Measurements from ENCODE around the gene STAB1. TPM values are rescaled to one million over a fixed set of nuclear protein-coding genes. Genes with fewer than 3 reads are reported as not detected.

Gene STAB1
- total RNA-seq, 6 donors from 2014 or later = 42.9 to 259 (median 125) TPM

- DNase-seq = peak in 1 of 2 donors; percentile 21
- Histone ChIP-seq H3K27me3 (no peaks in the 10 kb centered on the region), H3K4me3 (no peak overlapping the region), H3K4me1 (peaks cover 51 to 84% (median 68%) of the 10 kb centered on the region in 4 donors), H3K9me3 (no peaks in the 10 kb centered on the region), H3K27ac (peak overlapping the region; percentile 21 to 75 (median 64)), H3K36me3 (peaks cover 0 to 20% (median 0%) of the 10 kb centered on the region in 4 donors)
- ATAC-seq (ENCODE audit: low FRiP score in 2 of 2) = no peak
- 77 to 80% methylated on average over 5 to 9 of the region's 10 CpGs for WGBS, 2 donors
- TF ChIP-seq EP300 (IDR thresholded peaks at IDR 0.05) (peak in 1 of 4 donors; percentile 21), CTCF (IDR thresholded peaks at IDR 0.05) (no peak), POLR2AphosphoS5 (IDR thresholded peaks at IDR 0.05) (no peak), POLR2A (IDR thresholded peaks at IDR 0.05) (no peak)
Observed at GRCh38 chr3:52530918-52531826, 36.0 kb downstream of the STAB1 start.

- peaks cover 43 to 80% (median 60%) of the 10 kb centered on the region in 4 donors for H3K4me1 ChIP-seq
- peaks cover 0 to 20% (median 0%) of the 10 kb centered on the region in 4 donors for H3K36me3 ChIP-seq
- TF ChIP-seq EP300 (IDR thresholded peaks at IDR 0.05) = no peak
- no peak for TF ChIP-seq POLR2AphosphoS5 (IDR thresholded peaks at IDR 0.05)
- no peak for TF ChIP-seq POLR2A (IDR thresholded peaks at IDR 0.05)
- TF ChIP-seq CTCF (IDR thresholded peaks at IDR 0.05) = no peak
- H3K9me3 ChIP-seq = no peaks in the 10 kb centered on the region
- no peaks in the 10 kb centered on the region for H3K27me3 ChIP-seq
- ATAC-seq (ENCODE audit: low FRiP score in 2 of 2) = no peak
- DNase-seq = peak in 1 of 2 donors; percentile 55
- peak overlapping the region in 3 of 4 donors; percentile 71 to 80 (median 77) for H3K4me3 ChIP-seq
- H3K27ac ChIP-seq = peak overlapping the region; percentile 59 to 75 (median 66)
- 74 to 87% methylated on average over 4 to 14 of the region's 14 CpGs for WGBS, 2 donors
Observed at GRCh38 chr3:52531860-52532516, 36.9 kb downstream of the STAB1 start.

GRCh38 chr3:52532517-52532837 lies 37.3 kb downstream of the STAB1 start:
- Histone ChIP-seq H3K4me3 (peak overlapping the region; percentile 43 to 80 (median 74)), H3K36me3 (peaks cover 0 to 15% (median 0%) of the 10 kb centered on the region in 4 donors), H3K9me3 (no peaks in the 10 kb centered on the region), H3K27me3 (no peaks in the 10 kb centered on the region), H3K4me1 (peaks cover 43 to 80% (median 59%) of the 10 kb centered on the region in 4 donors), H3K27ac (peak overlapping the region; percentile 59 to 75 (median 66))
- WGBS, 2 donors = 60 to 61% methylated on average over 1 to 5 of the region's 5 CpGs
- DNase-seq (peak in 1 of 2 donors; percentile 25), ATAC-seq (ENCODE audit: low FRiP score in 2 of 2) (no peak)
- no peak for TF ChIP-seq POLR2A (IDR thresholded peaks at IDR 0.05)
- no peak for TF ChIP-seq POLR2AphosphoS5 (IDR thresholded peaks at IDR 0.05)
- TF ChIP-seq EP300 (IDR thresholded peaks at IDR 0.05) = no peak
- no peak for TF ChIP-seq CTCF (IDR thresholded peaks at IDR 0.05)

- no peak for TF ChIP-seq POLR2AphosphoS5 (IDR thresholded peaks at IDR 0.05)
- no peak for TF ChIP-seq CTCF (IDR thresholded peaks at IDR 0.05)
- TF ChIP-seq POLR2A (IDR thresholded peaks at IDR 0.05) = no peak
- no peak for TF ChIP-seq EP300 (IDR thresholded peaks at IDR 0.05)
- Histone ChIP-seq H3K27ac (peak overlapping the region; percentile 59 to 75 (median 66)), H3K4me1 (peaks cover 44 to 80% (median 61%) of the 10 kb centered on the region in 4 donors), H3K36me3 (peaks cover 0 to 10% (median 0%) of the 10 kb centered on the region in 4 donors), H3K27me3 (no peaks in the 10 kb centered on the region), H3K4me3 (peak overlapping the region; percentile 43 to 80 (median 74)), H3K9me3 (no peaks in the 10 kb centered on the region)
- DNase-seq (peak; percentile 22 to 90), ATAC-seq (ENCODE audit: low FRiP score in 2 of 2) (no peak)
- 15% methylated on average over 19 of the region's 78 CpGs; no CpG with 5 or more reads in 1 of the 2 donors for WGBS, 2 donors
Observed at GRCh38 chr3:52532838-52533622, 37.9 kb downstream of the STAB1 start.
